Peyer's patch (tissue), 4 donors: Measurements from ENCODE around the gene DOCK10.

Source experiments
- POLR2A ChIP-seq, 2 donors: fragments of 450-650 bp; IDR thresholded peaks; one replicate each; pipeline ENCODE4 v1.5.1; 2017; ENCODE audit warnings: antibody characterized with exemption in 2 of 2, mild to moderate bottlenecking in 2 of 2, moderate library complexity in 2 of 2
- TF ChIP-seq, protein P1 (sequence below), 6 experiments: fragments of 450-650 bp in 4 of 6; fragments of 200-600 bp in 2 of 6; sonication (generic) in 1 of 6; IDR thresholded peaks; one replicate each; pipeline ENCODE4 v1.5.1; 2017 to 2019; ENCODE audit warnings: antibody characterized with exemption in 6 of 6, mild to moderate bottlenecking in 3 of 6, moderate library complexity in 1 of 6

DNA sequence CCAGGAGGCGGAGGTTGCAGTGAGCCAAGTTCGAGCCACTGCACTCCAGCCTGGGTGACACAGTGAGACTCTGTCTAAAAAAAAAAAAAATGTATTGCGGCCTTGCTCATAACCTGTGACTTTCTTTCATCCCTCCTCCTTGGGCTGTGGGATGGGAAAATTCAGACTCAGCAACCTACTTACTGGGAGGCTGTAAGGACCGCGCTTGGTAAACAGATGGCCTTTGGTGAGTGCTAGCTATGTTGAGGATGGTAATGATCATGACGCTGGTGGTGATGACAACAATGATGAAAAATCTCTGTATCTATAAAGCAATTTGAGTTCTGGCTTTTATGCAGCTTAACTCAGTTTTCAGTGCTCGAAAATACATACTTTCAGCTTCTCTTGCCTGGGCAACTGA, 261.4 kb downstream of the DOCK10 start:
- TF ChIP-seq, protein P1, sequence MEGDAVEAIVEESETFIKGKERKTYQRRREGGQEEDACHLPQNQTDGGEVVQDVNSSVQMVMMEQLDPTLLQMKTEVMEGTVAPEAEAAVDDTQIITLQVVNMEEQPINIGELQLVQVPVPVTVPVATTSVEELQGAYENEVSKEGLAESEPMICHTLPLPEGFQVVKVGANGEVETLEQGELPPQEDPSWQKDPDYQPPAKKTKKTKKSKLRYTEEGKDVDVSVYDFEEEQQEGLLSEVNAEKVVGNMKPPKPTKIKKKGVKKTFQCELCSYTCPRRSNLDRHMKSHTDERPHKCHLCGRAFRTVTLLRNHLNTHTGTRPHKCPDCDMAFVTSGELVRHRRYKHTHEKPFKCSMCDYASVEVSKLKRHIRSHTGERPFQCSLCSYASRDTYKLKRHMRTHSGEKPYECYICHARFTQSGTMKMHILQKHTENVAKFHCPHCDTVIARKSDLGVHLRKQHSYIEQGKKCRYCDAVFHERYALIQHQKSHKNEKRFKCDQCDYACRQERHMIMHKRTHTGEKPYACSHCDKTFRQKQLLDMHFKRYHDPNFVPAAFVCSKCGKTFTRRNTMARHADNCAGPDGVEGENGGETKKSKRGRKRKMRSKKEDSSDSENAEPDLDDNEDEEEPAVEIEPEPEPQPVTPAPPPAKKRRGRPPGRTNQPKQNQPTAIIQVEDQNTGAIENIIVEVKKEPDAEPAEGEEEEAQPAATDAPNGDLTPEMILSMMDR (IDR thresholded peaks at IDR 0.05) = no peak
- TF ChIP-seq POLR2A (IDR thresholded peaks at IDR 0.05) = no peak
